H1 (cell line): ENCODE data around the gene IFNAR2. TPM values are rescaled to one million over a fixed set of nuclear protein-coding genes. Genes with fewer than 3 reads are reported as not detected.

ENCODE experiments used
- EZH2 ChIP-seq: fragments of 200-600 bp; sonication (generic); IDR thresholded peaks from 2 replicates; pipeline ENCODE4 v1.7.1; 2012; ENCODE audit warnings: low read depth, mild to moderate bottlenecking, moderate library complexity, low read length, inconsistent platforms; ENCODE audit not compliant: severe bottlenecking
- FOSL1 ChIP-seq: IDR thresholded peaks from 2 replicates; pipeline ENCODE4 v1.6.1; 2011; ENCODE audit warnings: mild to moderate bottlenecking, low read depth, low read length, moderate library complexity; ENCODE audit not compliant: insufficient read depth
- JUN ChIP-seq: IDR thresholded peaks from 2 replicates; pipeline ENCODE4 v1.6.1; 2011; ENCODE audit warnings: low read depth, mild to moderate bottlenecking, improper control_type of control experiment, low read length
- KDM1A ChIP-seq: fragments of 200-600, 300-600 bp; sonication (generic); IDR thresholded peaks from 2 replicates; pipeline ENCODE4 v1.7.1; 2016; ENCODE audit warnings: mild to moderate bottlenecking, low read length, borderline replicate concordance
- polyA plus RNA-seq, 7 experiments: library from polyadenylated mRNA; depleted of rRNA in 3 of 7; stranded (reverse) in 5 of 7; unstranded in 2 of 7; fragments of >200 nt in 5 of 7; fragments of 200-250 nt in 2 of 7; gene quantifications; 1 replicate in 5 of 7; 2 replicates in 1 of 7; 4 replicates in 1 of 7; pipeline versions ENCODE4 v1.2.1 to v1.2.3, GENCODE V29; 2011 to 2013; ENCODE audit warnings: missing spikeins in 2 of 7, mixed read lengths in 2 of 7
- total RNA-seq: library from RNA; stranded (reverse); fragmentation: NEBNext Ultra II Directional; extraction: Animal tissue kit (Norgen Biotek cat#: 25700); gene quantifications from 2 replicates; pipeline ENCODE4 v1.2.1, GENCODE V29; 2021

The IFNAR2 gene
- total and polyA plus RNA-seq, 2 of the 8 experiments (the other 6 are each of a cell fraction or from before 2014, with no cell fraction given), result 12.2 to 16.1 TPM

GRCh38 chr21:33205476-33205875, 24.3 kb upstream of the IFNAR2 start (continued):
- TF ChIP-seq EZH2 (no peak), JUN (no peak), FOSL1 (no peak), KDM1A (no peak)
